GM18873 (cell line): ENCODE measurements around the gene NLRC3.
"Not testable (repeated sequence)": the region's sequence is repeated elsewhere in the genome, so short reads cannot be mapped to it uniquely, and the experiment has no call there.

Source experiments
- ATAC-seq: cut with Tn5 transposase; IDR thresholded peaks from one replicate; pipeline ENCODE4 v1.9.1; 2021; ENCODE audit warnings: mild to moderate bottlenecking, moderate library complexity, moderate number of reproducible peaks; ENCODE audit not compliant: unreplicated experiment, low FRiP score

NLRC3 gene, protein sequence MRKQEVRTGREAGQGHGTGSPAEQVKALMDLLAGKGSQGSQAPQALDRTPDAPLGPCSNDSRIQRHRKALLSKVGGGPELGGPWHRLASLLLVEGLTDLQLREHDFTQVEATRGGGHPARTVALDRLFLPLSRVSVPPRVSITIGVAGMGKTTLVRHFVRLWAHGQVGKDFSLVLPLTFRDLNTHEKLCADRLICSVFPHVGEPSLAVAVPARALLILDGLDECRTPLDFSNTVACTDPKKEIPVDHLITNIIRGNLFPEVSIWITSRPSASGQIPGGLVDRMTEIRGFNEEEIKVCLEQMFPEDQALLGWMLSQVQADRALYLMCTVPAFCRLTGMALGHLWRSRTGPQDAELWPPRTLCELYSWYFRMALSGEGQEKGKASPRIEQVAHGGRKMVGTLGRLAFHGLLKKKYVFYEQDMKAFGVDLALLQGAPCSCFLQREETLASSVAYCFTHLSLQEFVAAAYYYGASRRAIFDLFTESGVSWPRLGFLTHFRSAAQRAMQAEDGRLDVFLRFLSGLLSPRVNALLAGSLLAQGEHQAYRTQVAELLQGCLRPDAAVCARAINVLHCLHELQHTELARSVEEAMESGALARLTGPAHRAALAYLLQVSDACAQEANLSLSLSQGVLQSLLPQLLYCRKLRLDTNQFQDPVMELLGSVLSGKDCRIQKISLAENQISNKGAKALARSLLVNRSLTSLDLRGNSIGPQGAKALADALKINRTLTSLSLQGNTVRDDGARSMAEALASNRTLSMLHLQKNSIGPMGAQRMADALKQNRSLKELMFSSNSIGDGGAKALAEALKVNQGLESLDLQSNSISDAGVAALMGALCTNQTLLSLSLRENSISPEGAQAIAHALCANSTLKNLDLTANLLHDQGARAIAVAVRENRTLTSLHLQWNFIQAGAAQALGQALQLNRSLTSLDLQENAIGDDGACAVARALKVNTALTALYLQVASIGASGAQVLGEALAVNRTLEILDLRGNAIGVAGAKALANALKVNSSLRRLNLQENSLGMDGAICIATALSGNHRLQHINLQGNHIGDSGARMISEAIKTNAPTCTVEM

GRCh38 chr16:3577302-3577752 lies at the start of gene NLRC3:
Gene NLRC3, minus strand, starts transcription at chr16:3577403. Its CDS starts 12,367 bp downstream, at chr16:3565036.
- ATAC-seq: no peak

DNA sequence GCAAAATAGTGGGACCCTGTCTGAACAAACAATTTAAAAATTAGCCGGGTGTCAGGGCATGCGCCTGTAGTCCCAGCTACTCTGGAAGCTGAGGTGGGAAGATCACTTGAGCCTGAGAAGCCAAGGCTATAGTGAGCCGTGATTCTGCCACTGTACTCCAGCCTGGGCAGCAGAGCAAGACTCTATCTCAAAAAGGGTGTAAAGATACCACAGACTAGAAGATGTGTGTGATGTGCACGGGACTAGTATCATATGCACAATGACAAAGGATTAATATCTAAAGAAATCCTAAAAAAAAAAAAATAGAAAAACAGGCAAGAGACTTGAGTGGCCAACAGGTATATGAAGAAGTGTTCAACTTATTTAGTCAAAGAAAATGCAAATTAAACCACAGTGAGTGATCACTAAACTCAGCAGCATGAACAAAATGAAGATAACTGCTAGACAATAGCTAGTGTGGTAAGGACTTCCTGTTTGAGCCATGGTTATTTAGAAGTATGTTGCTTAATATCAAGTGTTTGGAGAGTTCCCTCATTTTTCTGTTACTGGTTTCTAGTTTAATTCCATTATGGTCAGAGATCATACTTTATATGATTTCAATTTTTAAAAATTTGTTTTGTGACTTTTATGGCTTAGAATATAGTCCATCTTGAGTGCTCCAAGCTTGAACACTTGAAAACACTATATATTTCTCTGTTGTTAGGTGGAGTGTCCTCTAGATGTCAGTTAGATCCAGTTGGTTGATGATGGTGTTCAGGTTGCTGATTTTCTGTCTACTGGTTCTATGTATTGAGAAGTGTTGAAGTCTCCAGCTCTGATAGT lies 48.9 kb upstream of the NLRC3 start:
- ATAC-seq: no peak

- ATAC-seq: no peak
These were observed 48.1 kb upstream of the NLRC3 start for GRCh38 chr16:3625331-3625730.

DNA sequence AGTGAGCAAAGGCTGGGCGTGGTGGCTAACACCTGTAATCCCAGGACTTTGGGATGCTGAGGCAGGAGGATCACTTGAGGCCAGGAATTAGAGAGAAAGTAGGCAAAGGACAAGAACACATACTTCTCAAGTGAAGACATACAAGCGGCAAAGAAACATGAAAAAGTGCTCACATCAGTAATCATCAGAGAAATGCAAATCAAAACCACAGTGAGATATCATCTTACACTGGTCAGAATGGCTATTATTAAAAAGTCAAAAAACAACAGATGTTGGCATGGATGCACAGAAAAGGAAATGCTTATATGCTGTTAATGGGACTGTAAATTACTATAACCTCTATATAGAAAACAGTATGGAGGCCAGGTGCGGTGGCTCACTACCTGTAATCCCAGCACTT lies 46.4 kb upstream of the NLRC3 start:
- no peak for ATAC-seq

- no peak for ATAC-seq
These were observed 41.6 kb upstream of the NLRC3 start for GRCh38 chr16:3618769-3619141.

DNA sequence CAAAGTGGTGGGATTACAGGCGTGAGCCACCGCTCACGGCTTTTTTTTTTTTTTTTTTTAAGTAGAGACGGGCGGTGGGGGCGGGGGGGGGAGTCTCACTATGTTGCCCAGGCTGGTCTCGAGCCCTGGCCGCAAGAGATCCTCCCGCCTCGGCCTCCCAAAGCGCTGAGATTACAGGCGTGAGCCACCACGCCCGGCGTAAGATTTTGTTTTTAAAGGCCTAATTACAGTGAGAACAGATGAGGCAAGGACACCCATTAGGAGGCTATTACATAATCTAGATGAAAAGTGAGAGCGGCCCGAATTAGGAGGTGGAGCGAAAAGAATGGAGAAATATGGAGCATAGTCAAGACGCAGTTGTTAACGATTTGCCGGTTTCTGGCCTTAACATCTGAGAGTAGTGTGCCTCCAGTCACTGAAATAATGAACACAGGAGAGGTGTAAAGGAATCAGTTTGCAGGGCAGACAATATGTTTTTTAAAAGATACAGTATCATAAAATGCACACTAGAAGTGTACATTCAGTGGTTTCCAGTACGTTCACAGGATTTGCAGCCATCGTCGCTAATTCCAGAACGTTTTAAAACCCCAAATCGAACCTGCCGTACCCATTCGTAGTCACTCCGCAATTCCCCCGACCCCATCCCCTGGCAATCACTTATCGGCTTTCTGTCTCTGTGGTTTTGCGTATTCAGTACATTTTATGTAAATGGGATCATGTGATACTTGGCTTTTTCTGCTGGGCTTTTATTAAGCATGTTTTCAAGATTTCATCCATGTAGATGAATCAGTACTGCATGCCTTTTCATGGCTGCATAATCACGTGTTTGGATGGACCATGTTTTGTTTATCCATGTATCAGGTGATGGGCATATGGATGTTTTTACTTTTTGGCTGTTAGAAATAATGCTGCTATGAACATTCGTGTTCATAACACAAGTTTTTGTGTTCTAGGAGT lies 35.6 kb upstream of the NLRC3 start:
- no peak for ATAC-seq

DNA sequence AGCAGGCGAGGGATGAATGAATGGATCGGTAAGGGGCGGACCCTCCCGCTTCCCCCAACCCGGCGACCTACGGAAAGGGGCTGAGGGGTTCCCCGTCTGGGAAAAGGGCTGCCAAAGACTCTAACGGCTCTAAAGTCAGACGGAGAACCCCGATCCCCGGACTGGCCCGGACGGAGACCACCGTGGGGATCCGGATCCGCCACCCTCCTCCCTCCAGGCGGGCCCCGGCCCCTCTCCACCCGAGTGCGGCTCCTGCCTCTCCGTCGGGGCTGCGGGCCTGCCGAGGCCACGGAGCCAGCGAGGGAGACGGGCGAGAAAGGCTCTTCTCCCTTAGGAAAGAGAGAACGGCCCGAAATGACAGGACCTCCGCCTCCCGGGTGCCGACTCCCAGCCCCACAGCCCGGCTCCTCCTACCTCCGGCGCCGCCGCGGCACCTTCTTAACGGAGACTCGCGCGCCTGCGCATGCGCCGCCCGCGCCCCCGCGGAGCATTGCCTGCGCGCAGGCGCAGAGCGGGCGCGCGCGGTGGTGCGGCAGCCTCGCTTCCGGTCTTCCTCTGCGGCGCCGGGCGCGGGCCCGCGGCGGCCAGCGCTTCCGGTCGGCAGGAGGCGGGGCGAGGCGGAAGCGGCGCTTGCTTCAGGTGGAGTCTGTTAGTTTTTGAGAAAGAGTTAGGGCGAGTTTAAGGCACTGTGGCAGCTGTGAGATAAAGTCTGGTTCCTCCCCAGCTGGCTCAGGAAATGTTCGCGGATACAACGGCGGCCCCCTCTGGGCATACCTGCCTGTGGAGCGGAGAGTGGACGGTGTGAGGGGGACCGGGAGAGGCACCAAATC lies 34.2 kb upstream of the NLRC3 start, which contains the start of gene SLX4:
SLX4 (minus strand) TSS at position 461 of the 830 bp plus-strand sequence. CDS start 2,642 bp downstream, outside the sequence.
- peak; percentile 60 for ATAC-seq

DNA sequence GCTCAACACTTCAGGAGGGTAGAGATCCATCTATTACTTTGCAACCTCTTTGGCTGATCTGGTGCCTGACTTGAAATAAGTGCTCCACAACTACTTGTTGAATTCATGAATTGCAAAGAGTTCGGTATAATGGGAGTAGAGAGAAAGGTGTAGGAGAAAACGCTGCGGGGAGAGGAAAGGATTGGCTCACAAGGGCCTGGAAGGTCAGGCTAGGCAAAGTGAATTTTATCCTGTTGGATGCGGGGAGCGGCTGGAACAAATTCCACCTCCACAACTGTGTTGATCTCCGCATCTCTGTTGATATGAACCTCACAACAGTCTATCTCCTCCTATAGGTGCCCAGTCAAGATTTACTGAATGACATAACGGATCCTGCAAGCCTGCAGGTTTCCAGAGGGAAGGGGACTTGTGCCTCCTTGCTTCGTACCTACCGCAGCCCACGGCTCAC lies 33.5 kb upstream of the NLRC3 start:
- peak; percentile 2 for ATAC-seq

GRCh38 chr16:3609895-3610697 lies 32.9 kb upstream of the NLRC3 start:
- no peak for ATAC-seq

- not testable (repeated sequence) for ATAC-seq
These were observed 31.8 kb upstream of the NLRC3 start for GRCh38 chr16:3608976-3609375.

GRCh38 chr16:3608069-3608468 lies 30.9 kb upstream of the NLRC3 start:
- no peak for ATAC-seq

DNA sequence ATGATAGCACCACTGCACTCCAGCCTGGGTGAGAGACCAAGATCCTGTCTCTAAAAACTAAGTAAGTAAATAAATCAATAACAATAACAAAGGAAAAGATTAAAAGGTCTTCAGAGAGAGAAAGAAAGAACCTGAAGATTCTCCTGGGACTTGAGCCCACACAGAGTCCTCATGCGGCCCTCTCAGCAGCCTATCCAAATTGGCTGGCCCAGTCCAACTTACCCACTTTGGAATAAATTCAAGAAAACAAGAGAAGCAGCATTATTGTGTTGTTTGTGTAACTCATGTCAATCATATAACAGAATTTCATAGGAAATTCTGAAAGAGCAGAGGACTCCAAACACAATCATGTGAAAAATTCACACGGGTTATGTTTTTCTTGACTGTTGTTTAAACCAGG lies 30.4 kb upstream of the NLRC3 start:
- no peak for ATAC-seq

GRCh38 chr16:3607161-3607560 lies 30.0 kb upstream of the NLRC3 start:
- ATAC-seq: no peak

DNA sequence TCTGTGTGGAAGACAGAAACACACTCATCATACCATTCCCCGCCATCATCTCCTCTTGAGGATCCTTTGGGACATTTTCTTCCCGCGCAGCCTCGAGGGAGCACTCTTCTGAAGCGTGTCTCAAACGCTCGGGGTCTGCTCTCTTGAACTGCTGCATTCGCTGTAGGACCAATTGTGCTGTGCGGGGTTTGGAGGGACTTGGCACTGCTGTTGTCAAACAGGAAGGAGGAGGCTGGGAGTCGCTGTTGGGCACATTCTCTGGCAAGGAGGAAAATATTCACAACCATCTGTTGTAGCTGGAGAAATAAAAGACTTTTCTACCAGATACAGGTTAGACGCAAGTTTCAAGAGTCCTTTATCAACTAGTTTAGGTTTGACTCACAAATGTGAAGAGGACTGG lies 29.2 kb upstream of the NLRC3 start:
- ATAC-seq: no peak

DNA sequence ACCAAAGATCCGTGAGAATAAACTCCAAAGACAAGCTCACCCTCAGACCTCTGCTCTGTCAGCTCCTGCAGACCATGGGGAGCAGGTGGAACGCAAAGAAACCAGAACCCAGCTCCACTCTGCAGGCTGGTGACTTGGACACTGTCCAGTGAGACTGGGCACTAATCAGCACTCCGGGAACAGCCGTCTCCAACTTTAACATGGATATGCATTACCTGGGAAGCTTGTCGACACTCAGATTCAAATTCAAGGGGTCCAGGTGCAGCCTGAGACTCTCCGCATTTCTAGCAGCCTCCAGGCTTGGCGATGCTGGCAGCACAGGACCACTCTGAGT lies 25.1 kb upstream of the NLRC3 start:
- ATAC-seq: no peak

DNA sequence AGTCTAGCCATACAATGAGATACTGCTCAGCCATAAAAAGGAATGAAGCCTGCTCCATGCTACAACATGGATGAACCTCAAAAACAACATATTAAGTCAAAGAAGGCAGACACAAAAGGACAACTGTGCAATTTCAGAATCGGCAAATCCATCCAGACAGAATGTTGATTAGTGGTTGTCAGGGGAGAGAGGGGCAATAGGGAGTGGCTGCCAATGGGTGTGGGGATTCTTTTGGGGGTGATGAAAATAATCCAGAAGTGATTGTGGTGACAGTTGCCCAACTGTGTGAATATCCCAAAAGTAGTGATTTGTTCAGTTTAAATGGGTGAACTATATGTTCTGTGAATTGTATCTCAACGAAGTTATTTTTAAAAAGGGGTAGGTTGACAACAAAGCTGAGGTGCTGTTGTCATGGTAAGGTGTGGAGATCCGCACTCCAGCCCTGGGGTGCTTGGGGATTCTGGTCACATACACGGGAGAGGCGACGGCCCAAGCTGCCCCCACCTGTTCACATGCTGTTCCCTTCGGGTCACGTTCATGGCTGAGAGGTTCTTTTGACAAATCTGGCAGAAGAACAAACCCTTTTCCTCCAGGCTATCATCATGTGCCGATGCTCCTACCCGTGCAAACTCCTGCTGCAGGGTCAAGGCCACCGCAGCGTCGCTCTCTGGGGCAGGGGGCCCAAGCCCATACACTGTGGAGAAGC lies 24.6 kb upstream of the NLRC3 start:
- ATAC-seq: no peak

GRCh38 chr16:3599922-3600321 lies 22.7 kb upstream of the NLRC3 start:
- ATAC-seq: no peak
